ENCODE data around the gene GLDN.

Gene GLDN

GRCh38 chr15:51366920-51367319, 25.5 kb downstream of the GLDN start:
- Histone ChIP-seq H2AFZ (no peak overlapping the region), H3K36me3 (ENCODE audit: control insufficient read depth, insufficient read depth, low read length) (no peaks in the 10 kb centered on the region), H3K79me2 (no peaks in the 10 kb centered on the region), H3K9ac (no peak overlapping the region), H3K4me2 (ENCODE audit: low read length) (no peak overlapping the region), H3K27ac (no peak overlapping the region), H3K27me3 (ENCODE audit: control insufficient read depth, insufficient read depth, low read length) (no peaks in the 10 kb centered on the region), H3K4me1 (no peaks in the 10 kb centered on the region), H3K9me3 (ENCODE audit: control insufficient read depth, low read length) (no peaks in the 10 kb centered on the region), H3K4me3 (ENCODE audit: low read depth, low read length) (no peak overlapping the region)
- TF ChIP-seq CTCF (IDR thresholded peaks at IDR 0.05): no peak

- no peaks in the 10 kb centered on the region for H3K79me2 ChIP-seq
- H3K27me3 ChIP-seq (ENCODE audit: control insufficient read depth, insufficient read depth, low read length): no peaks in the 10 kb centered on the region
- H3K9me3 ChIP-seq (ENCODE audit: control insufficient read depth, low read length): no peaks in the 10 kb centered on the region
- H3K27ac ChIP-seq: no peak overlapping the region
- no peak for TF ChIP-seq CTCF (IDR thresholded peaks at IDR 0.05)
- no peak overlapping the region for H3K4me2 ChIP-seq (ENCODE audit: low read length)
- H3K9ac ChIP-seq: no peak overlapping the region
- no peaks in the 10 kb centered on the region for H3K4me1 ChIP-seq
- no peaks in the 10 kb centered on the region for H3K36me3 ChIP-seq (ENCODE audit: control insufficient read depth, insufficient read depth, low read length)
- no peak overlapping the region for H2AFZ ChIP-seq
- no peak overlapping the region for H3K4me3 ChIP-seq (ENCODE audit: low read depth, low read length)
These were observed 26.0 kb downstream of the GLDN start for GRCh38 chr15:51367322-51367976.

GRCh38 chr15:51368307-51368706, 26.9 kb downstream of the GLDN start:
- Histone ChIP-seq H3K36me3 (ENCODE audit: control insufficient read depth, insufficient read depth, low read length) (no peaks in the 10 kb centered on the region), H3K27ac (no peak overlapping the region), H3K4me2 (ENCODE audit: low read length) (no peak overlapping the region), H3K9me3 (ENCODE audit: control insufficient read depth, low read length) (no peaks in the 10 kb centered on the region), H3K79me2 (no peaks in the 10 kb centered on the region), H3K9ac (no peak overlapping the region), H3K4me3 (ENCODE audit: low read depth, low read length) (no peak overlapping the region), H3K27me3 (ENCODE audit: control insufficient read depth, insufficient read depth, low read length) (no peaks in the 10 kb centered on the region), H3K4me1 (no peaks in the 10 kb centered on the region), H2AFZ (no peak overlapping the region)
- no peak for TF ChIP-seq CTCF (IDR thresholded peaks at IDR 0.05)

GRCh38 chr15:51368751-51369450, 27.4 kb downstream of the GLDN start:
- H3K9ac ChIP-seq: no peak overlapping the region
- no peak overlapping the region for H3K4me2 ChIP-seq (ENCODE audit: low read length)
- no peaks in the 10 kb centered on the region for H3K36me3 ChIP-seq (ENCODE audit: control insufficient read depth, insufficient read depth, low read length)
- no peaks in the 10 kb centered on the region for H3K27me3 ChIP-seq (ENCODE audit: control insufficient read depth, insufficient read depth, low read length)
- no peaks in the 10 kb centered on the region for H3K4me1 ChIP-seq
- H3K9me3 ChIP-seq (ENCODE audit: control insufficient read depth, low read length): no peaks in the 10 kb centered on the region
- no peak for TF ChIP-seq CTCF (IDR thresholded peaks at IDR 0.05)
- H2AFZ ChIP-seq: no peak overlapping the region
- H3K27ac ChIP-seq: no peak overlapping the region
- H3K4me3 ChIP-seq (ENCODE audit: low read depth, low read length): no peak overlapping the region
- H3K79me2 ChIP-seq: no peaks in the 10 kb centered on the region

- Histone ChIP-seq H2AFZ (no peak overlapping the region), H3K4me1 (no peaks in the 10 kb centered on the region), H3K27ac (no peak overlapping the region), H3K9me3 (ENCODE audit: control insufficient read depth, low read length) (no peaks in the 10 kb centered on the region), H3K4me2 (ENCODE audit: low read length) (no peak overlapping the region), H3K79me2 (no peaks in the 10 kb centered on the region), H3K36me3 (ENCODE audit: control insufficient read depth, insufficient read depth, low read length) (no peaks in the 10 kb centered on the region), H3K9ac (no peak overlapping the region), H3K27me3 (ENCODE audit: control insufficient read depth, insufficient read depth, low read length) (no peaks in the 10 kb centered on the region), H3K4me3 (ENCODE audit: low read depth, low read length) (no peak overlapping the region)
- TF ChIP-seq CTCF (IDR thresholded peaks at IDR 0.05): no peak
These were observed 28.0 kb downstream of the GLDN start for GRCh38 chr15:51369451-51369761.

All from parathyroid adenoma (tissue), 2 donors.